ENCODE results near the gene TYMS. TPM values are rescaled to one million over a fixed set of nuclear protein-coding genes. Genes with fewer than 3 reads are reported as not detected.
A peak's percentile ranks its signal among the peaks of the same experiment; 100 is the strongest.

Gene TYMS
- polyA plus RNA-seq, 1 donor from 2014 or later = 1.0 TPM

DNA sequence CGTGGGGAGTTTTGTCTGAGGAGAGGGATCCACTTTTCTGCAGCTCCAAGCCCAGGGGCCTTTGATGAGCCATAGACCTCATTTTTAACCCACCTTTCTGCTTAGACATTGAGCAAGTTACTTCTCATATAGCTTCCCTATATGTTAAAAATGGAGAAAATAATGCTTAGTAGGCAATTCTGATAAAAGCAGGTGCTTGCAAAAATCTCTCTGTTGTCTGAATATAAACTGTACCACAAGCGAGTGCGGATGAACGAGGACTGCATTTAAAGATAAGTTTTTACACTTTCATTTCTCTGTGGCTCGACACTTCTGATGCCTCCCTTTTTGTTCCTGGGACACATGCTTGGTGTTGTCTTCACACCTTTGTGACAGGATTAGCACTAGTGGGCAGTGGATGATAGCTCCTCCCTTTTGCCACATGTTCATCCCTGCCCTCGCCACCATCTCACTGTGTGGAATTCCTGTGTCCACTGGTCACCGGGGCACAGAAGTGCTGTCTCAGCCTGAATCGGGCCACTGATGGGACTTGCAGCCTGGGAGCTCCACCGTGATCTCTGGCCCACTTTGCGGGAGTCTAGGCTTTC is 1.6 kb downstream of the TYMS start:
- Mint-ChIP-seq H3K4me1 (peaks cover 0 to 8% (median 5%) of the 10 kb centered on the region in 3 donors), H3K27ac (peak overlapping the region in 1 of 3 donors; percentile 14), H3K36me3 (no peaks in the 10 kb centered on the region), H3K27me3 (peaks cover 14% of the 10 kb centered on the region), H3K4me3 (peak overlapping the region; percentile 72 to 96 (median 88)), H3K9me3 (peaks cover 0 to 4% (median 0%) of the 10 kb centered on the region in 3 donors)

- peaks cover 12% of the 10 kb centered on the region for H3K27me3 Mint-ChIP-seq
- H3K4me3 Mint-ChIP-seq = peak overlapping the region; percentile 72 to 93 (median 80)
- H3K4me1 Mint-ChIP-seq = peaks cover 0 to 8% (median 5%) of the 10 kb centered on the region in 3 donors
- H3K9me3 Mint-ChIP-seq = peaks cover 0 to 4% (median 0%) of the 10 kb centered on the region in 3 donors
- H3K36me3 Mint-ChIP-seq = no peaks in the 10 kb centered on the region
- H3K27ac Mint-ChIP-seq = peak overlapping the region in 1 of 3 donors; percentile 14
Measured at GRCh38 chr18:659597-659996, 2.1 kb downstream of the TYMS start.

DNA sequence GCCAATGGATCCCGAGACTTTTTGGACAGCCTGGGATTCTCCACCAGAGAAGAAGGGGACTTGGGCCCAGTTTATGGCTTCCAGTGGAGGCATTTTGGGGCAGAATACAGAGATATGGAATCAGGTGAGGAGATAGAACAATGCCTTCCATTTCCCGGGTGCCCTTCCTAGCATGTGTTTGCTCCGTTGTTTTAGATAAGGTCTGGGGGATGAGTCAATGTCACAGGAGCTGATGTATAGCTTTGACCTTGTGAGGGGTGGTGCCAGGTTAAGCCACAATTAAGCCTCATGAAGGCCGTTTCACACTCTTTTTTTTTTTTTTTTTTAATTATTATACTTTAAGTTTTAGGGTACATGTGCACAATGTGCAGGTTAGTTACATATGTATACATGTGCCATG is 4.7 kb downstream of the TYMS start:
- Mint-ChIP-seq H3K4me3 (no peak overlapping the region), H3K36me3 (no peaks in the 10 kb centered on the region), H3K27ac (no peak overlapping the region), H3K9me3 (no peaks in the 10 kb centered on the region), H3K4me1 (peaks cover 0 to 6% (median 1%) of the 10 kb centered on the region in 3 donors), H3K27me3 (peaks cover 7% of the 10 kb centered on the region)

DNA sequence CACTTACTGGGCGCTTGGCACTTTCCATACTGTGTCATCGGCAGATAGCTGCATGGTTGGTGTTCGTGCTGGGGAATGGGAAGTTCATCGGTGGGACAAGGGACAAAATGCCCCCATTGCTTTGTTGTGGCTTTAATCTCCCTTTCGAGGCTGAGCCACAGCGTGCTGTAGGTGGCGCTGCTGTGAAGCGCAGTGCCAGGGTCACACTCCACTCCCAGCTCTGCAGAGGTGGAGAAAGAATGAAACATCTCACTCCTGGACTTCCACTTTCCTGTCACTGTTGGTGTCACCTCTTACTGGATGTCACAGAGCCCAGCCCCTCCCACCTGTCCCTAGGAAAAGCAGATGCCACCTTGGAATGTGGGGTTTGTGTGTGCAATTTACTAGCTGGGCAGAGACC is 8.7 kb downstream of the TYMS start:
- H3K9me3 Mint-ChIP-seq = no peaks in the 10 kb centered on the region
- no peaks in the 10 kb centered on the region for H3K4me1 Mint-ChIP-seq
- H3K36me3 Mint-ChIP-seq = no peaks in the 10 kb centered on the region
- no peak overlapping the region for H3K4me3 Mint-ChIP-seq
- H3K27ac Mint-ChIP-seq = no peak overlapping the region
- no peaks in the 10 kb centered on the region for H3K27me3 Mint-ChIP-seq

GRCh38 chr18:666628-667027 is 9.2 kb downstream of the TYMS start:
- Mint-ChIP-seq H3K9me3 (no peaks in the 10 kb centered on the region), H3K27ac (no peak overlapping the region), H3K4me1 (no peaks in the 10 kb centered on the region), H3K27me3 (no peaks in the 10 kb centered on the region), H3K4me3 (no peak overlapping the region), H3K36me3 (no peaks in the 10 kb centered on the region)

DNA sequence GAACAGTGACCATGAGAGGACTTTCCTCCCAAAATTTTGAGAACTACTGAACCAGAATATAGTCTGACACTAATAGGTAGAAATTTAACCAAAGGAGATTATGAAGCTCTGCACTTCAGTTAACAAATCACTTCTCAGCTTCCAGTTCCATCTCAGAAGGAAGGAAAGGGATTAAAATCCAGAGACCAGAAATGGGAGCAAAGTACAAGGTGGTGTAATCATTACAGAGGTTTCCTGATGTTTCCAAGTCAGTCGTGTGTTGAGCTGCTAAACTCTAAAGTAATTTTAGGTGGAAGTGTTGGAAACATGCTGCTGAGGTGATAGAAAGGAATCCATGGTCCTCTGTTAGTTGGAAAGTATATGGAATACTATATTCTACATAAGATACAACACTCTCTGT is 10.8 kb downstream of the TYMS start:
- Mint-ChIP-seq H3K4me3 (no peak overlapping the region), H3K36me3 (no peaks in the 10 kb centered on the region), H3K27ac (peak overlapping the region in 1 of 3 donors; percentile 4), H3K9me3 (no peaks in the 10 kb centered on the region), H3K4me1 (no peaks in the 10 kb centered on the region), H3K27me3 (no peaks in the 10 kb centered on the region)

DNA sequence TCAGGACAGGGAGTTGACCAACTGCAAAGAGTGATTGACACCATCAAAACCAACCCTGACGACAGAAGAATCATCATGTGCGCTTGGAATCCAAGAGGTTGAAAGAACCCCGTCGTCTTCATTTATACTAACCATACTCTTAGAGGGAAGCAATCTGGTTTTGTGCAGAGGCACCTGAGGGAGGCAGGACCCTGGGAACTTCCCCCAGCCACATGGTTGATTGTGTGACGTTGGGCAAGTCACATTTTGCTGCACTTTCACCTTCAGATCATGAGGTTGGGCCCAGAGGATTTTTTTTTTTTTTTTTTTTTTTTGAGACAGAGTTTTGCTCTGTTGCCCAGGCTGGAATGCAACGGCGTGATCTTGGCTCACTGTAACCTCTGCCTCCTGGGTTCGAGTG is 11.6 kb downstream of the TYMS start:
- Mint-ChIP-seq H3K9me3 (no peaks in the 10 kb centered on the region), H3K4me1 (no peaks in the 10 kb centered on the region), H3K27ac (no peak overlapping the region), H3K36me3 (no peaks in the 10 kb centered on the region), H3K27me3 (no peaks in the 10 kb centered on the region), H3K4me3 (peak overlapping the region in 1 of 4 donors; percentile 10)

GRCh38 chr18:670522-670921 is 13.1 kb downstream of the TYMS start:
- H3K36me3 Mint-ChIP-seq = no peaks in the 10 kb centered on the region

GRCh38 chr18:671405-671804 is 14.0 kb downstream of the TYMS start:
- H3K27me3 Mint-ChIP-seq = no peaks in the 10 kb centered on the region
- H3K4me3 Mint-ChIP-seq = no peak overlapping the region
- no peaks in the 10 kb centered on the region for H3K9me3 Mint-ChIP-seq
- H3K36me3 Mint-ChIP-seq = no peaks in the 10 kb centered on the region
- peak overlapping the region in 1 of 3 donors; percentile 80 for H3K27ac Mint-ChIP-seq
- no peaks in the 10 kb centered on the region for H3K4me1 Mint-ChIP-seq

More at GRCh38 chr18:670522-670921, 13.1 kb downstream of the TYMS start:
- Mint-ChIP-seq H3K9me3 (no peaks in the 10 kb centered on the region), H3K27me3 (no peaks in the 10 kb centered on the region), H3K4me1 (no peaks in the 10 kb centered on the region), H3K27ac (no peak overlapping the region), H3K4me3 (no peak overlapping the region)

DNA sequence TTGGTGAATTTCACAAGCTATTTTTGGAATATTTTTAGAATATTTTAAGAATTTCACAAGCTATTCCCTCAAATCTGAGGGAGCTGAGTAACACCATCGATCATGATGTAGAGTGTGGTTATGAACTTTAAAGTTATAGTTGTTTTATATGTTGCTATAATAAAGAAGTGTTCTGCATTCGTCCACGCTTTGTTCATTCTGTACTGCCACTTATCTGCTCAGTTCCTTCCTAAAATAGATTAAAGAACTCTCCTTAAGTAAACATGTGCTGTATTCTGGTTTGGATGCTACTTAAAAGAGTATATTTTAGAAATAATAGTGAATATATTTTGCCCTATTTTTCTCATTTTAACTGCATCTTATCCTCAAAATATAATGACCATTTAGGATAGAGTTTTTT is 15.9 kb downstream of the TYMS start:
- H3K9me3 Mint-ChIP-seq = no peaks in the 10 kb centered on the region
- H3K27me3 Mint-ChIP-seq = no peaks in the 10 kb centered on the region
- no peaks in the 10 kb centered on the region for H3K4me1 Mint-ChIP-seq
- peaks cover 1% of the 10 kb centered on the region for H3K36me3 Mint-ChIP-seq
- H3K27ac Mint-ChIP-seq = no peak overlapping the region
- no peak overlapping the region for H3K4me3 Mint-ChIP-seq

GRCh38 chr18:673769-674168 is 16.3 kb downstream of the TYMS start:
- H3K4me1 Mint-ChIP-seq = no peaks in the 10 kb centered on the region
- no peaks in the 10 kb centered on the region for H3K27me3 Mint-ChIP-seq
- no peaks in the 10 kb centered on the region for H3K9me3 Mint-ChIP-seq
- H3K27ac Mint-ChIP-seq = no peak overlapping the region
- H3K36me3 Mint-ChIP-seq = peaks cover 3% of the 10 kb centered on the region
- H3K4me3 Mint-ChIP-seq = no peak overlapping the region

- Mint-ChIP-seq H3K9me3 (no peaks in the 10 kb centered on the region), H3K27me3 (no peaks in the 10 kb centered on the region), H3K27ac (no peak overlapping the region), H3K4me3 (no peak overlapping the region), H3K4me1 (no peaks in the 10 kb centered on the region), H3K36me3 (peaks cover 7% of the 10 kb centered on the region)
Measured at GRCh38 chr18:675307-675706, 17.9 kb downstream of the TYMS start.

DNA sequence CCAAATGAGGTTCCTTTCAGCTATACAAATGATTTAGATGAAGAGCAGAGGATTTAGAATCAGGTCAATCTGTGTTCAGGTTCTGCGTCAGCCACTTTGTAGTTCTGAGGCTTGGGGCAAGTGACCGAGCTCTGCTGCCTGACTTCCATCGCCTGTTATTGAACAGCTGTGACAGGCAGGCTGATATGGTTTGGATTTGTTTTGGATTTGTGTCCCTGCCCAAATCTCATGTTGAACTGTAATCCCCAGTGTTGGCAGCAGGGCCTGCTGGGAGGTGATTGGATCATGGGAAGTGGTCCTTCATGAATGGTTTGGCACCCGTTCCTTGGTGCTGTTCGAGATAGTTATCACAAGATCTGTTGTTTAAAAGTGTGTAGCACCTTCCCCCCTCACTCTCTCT is 18.6 kb downstream of the TYMS start:
- H3K4me3 Mint-ChIP-seq = no peak overlapping the region
- no peaks in the 10 kb centered on the region for H3K27me3 Mint-ChIP-seq
- no peak overlapping the region for H3K27ac Mint-ChIP-seq
- no peaks in the 10 kb centered on the region for H3K9me3 Mint-ChIP-seq
- peaks cover 7% of the 10 kb centered on the region for H3K36me3 Mint-ChIP-seq
- no peaks in the 10 kb centered on the region for H3K4me1 Mint-ChIP-seq

- Mint-ChIP-seq H3K36me3 (peaks cover 7% of the 10 kb centered on the region), H3K27me3 (no peaks in the 10 kb centered on the region), H3K4me1 (no peaks in the 10 kb centered on the region), H3K9me3 (no peaks in the 10 kb centered on the region), H3K27ac (no peak overlapping the region), H3K4me3 (no peak overlapping the region)
Measured at GRCh38 chr18:676736-677135, 19.3 kb downstream of the TYMS start.

- peaks cover 7% of the 10 kb centered on the region for H3K36me3 Mint-ChIP-seq
- H3K27me3 Mint-ChIP-seq = no peaks in the 10 kb centered on the region
- H3K4me3 Mint-ChIP-seq = no peak overlapping the region
- no peaks in the 10 kb centered on the region for H3K4me1 Mint-ChIP-seq
- peak overlapping the region in 1 of 3 donors; percentile 6 for H3K27ac Mint-ChIP-seq
- H3K9me3 Mint-ChIP-seq = no peaks in the 10 kb centered on the region
Measured at GRCh38 chr18:677145-677544, 19.7 kb downstream of the TYMS start.

DNA sequence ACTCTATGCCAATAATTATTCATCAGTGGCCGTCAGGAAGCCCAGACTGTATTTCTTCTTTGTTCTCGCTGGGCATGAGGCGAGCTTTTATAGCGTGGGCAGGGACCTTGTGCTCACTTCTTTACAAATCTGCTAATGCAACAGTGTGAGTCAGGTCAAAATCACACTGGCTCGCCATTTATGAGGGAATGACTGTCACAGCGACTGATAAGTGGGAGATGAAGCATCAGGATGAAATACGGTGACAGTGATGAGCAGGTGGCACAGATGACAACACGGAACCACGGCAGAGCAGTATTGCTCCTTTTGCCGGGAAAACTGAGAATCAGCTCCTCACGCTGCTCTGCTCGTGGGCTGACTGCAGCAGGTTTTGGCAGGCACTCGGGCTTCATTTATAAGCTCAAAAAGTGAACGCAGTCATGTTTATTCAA is 20.5 kb downstream of the TYMS start:
- H3K27ac Mint-ChIP-seq = no peak overlapping the region
- no peaks in the 10 kb centered on the region for H3K9me3 Mint-ChIP-seq
- no peaks in the 10 kb centered on the region for H3K4me1 Mint-ChIP-seq
- H3K27me3 Mint-ChIP-seq = no peaks in the 10 kb centered on the region
- peaks cover 9% of the 10 kb centered on the region for H3K36me3 Mint-ChIP-seq
- H3K4me3 Mint-ChIP-seq = no peak overlapping the region

Data from IgD-negative memory B cell (primary cell).